K562 (cell line): ENCODE results near the gene WWOX. TPM values are rescaled to one million over a fixed set of nuclear protein-coding genes. Genes with fewer than 3 reads are reported as not detected.

Source experiments
- CHD4 ChIP-seq: fragments of 200-600 bp; sonication (generic); IDR thresholded peaks from 3 replicates; pipeline ENCODE4 v1.6.1; 2012; ENCODE audit warnings: low read depth, mild to moderate bottlenecking, mixed read lengths, low read length, inconsistent platforms; ENCODE audit not compliant: insufficient read depth, insufficient replicate concordance, poor library complexity, severe bottlenecking
- NCOR1 ChIP-seq: fragments of 450-650 bp; IDR thresholded peaks from 2 replicates; pipeline ENCODE4 v1.6.1; 2016; ENCODE audit warnings: mild to moderate bottlenecking, moderate library complexity
- NEUROD1 ChIP-seq: fragments of 150-350 bp; IDR thresholded peaks from 2 replicates; pipeline ENCODE4 v1.6.1; 2014; ENCODE audit warnings: borderline replicate concordance, low read length, low read depth; ENCODE audit not compliant: partially characterized antibody
- RFX7 ChIP-seq: fragments of 250-450 bp; sonication (Bioruptor Pico); IDR thresholded peaks from 2 replicates; pipeline ENCODE4 v1.5.1; 2021; ENCODE audit warnings: mild to moderate bottlenecking
- ZBTB7A ChIP-seq: IDR thresholded peaks from 2 replicates; pipeline ENCODE4 v1.6.1; 2011; ENCODE audit warnings: low read depth, mild to moderate bottlenecking, low read length, moderate library complexity, borderline replicate concordance; ENCODE audit not compliant: control insufficient read depth
- ZNF232 ChIP-seq: sonication (generic); formaldehyde crosslinking; IDR thresholded peaks from 2 replicates; pipeline ENCODE4 v1.8.0; 2022; ENCODE audit warnings: mild to moderate bottlenecking, missing genetic modification reagents
- ZNF785 ChIP-seq: fragments of 250-450 bp; sonication (Bioruptor Pico); IDR thresholded peaks from 2 replicates; pipeline ENCODE4 v1.4.0; 2020; ENCODE audit warnings: mild to moderate bottlenecking
- polyA plus RNA-seq, 8 experiments: library from polyadenylated mRNA; depleted of rRNA in 4 of 8; stranded (reverse) in 5 of 8; unstranded in 3 of 8; fragments of >200 nt; fragmentation: Nextera tagmentation in 2 of 8; fragmentation: Illumina TruSeq in 1 of 8; extraction: Ambion mirVana in 2 of 8; extraction: Trizol in 1 of 8; gene quantifications; 2 replicates each; pipeline versions ENCODE4 v1.2.1 to v1.2.3, GENCODE V29; 2011 to 2014; ENCODE audit warnings: inconsistent platforms in 1 of 8, missing spikeins in 1 of 8
- total RNA-seq, 7 experiments: library from RNA; depleted of rRNA in 6 of 7; stranded (reverse); fragments of >200 nt in 6 of 7; fragmentation: Illumina TruSeq in 2 of 7; extraction: Trizol in 2 of 7; gene quantifications; 2 replicates each; pipeline versions ENCODE4 v1.2.1 to v1.2.3, GENCODE V29; 2011 to 2021; ENCODE audit warnings: low replicate concordance in 1 of 7
- TF ChIP-seq, protein P1 (sequence below): IDR thresholded peaks from 3 replicates; pipeline ENCODE4 v1.6.1; 2011; ENCODE audit warnings: borderline replicate concordance, mild to moderate bottlenecking; ENCODE audit not compliant: insufficient read length, insufficient read depth
- TF ChIP-seq, protein P2 (sequence below), 2 experiments: fragments of 200-800 bp in 1 of 2; sonication (Bioruptor generic) in 1 of 2; sonication (generic) in 1 of 2; formaldehyde crosslinking in 1 of 2; IDR thresholded peaks in 1 of 2; conservative IDR thresholded peaks in 1 of 2; 2 replicates each; pipeline versions ENCODE4 v1.5.0 to v1.6.1; 2016 to 2020; ENCODE audit warnings: missing compliant biosample characterization in 1 of 2, missing genetic modification characterization in 1 of 2, missing genetic modification reagents in 1 of 2

WWOX gene
- total and polyA plus RNA-seq, 9 of the 15 experiments (the other 6 are each of a cell fraction or from before 2014, with no cell fraction given), result 1.6 to 22.7 (median 8.1) TPM

DNA sequence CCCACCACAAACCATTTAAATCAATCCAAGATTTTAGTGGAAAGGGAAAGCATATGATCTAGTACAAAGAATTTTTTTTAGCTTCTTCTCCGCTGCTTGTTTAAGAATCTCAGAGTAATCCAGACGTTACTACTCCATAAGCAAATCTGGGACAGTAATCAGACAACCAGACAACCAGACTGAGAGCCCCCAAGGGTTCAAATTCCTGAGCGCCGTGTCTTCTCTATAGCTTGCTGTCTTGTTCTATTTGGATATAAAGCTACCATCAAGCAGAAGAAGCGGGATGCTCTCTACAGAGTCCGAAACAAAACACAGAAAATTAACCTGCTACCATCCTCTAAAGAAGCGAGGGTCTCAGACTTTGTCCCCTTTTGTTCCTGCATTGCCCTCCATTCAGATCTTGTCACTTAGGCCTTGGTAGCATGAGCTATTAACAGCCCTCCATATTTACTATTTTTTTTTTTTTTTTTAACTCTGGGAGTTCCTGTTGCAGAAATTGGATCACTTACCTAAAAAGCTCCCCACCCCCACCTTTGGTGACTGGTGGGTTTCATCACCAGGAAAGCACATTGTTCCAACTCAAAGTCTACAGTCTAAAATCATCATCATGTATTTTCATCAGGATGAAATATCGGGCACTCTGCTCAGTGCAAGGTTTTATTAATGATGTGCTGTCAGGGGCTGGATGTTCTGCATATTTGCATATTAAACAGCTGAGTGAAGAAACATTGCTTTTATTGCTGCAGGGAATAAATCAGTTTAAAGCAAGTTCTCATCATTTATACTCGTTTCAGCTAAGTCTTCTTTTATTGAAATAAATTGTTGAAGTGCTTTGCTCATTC is 576.7 kb downstream of the WWOX start (continued):
- TF ChIP-seq NEUROD1 (no peak), ZNF232 (CRISPR knock-in tag) (no peak), ZNF785 (CRISPR knock-in tag) (no peak), RFX7 (CRISPR knock-in tag) (no peak), CHD4 (no peak), NCOR1 (no peak), ZBTB7A (no peak)
- TF ChIP-seq, protein P1, sequence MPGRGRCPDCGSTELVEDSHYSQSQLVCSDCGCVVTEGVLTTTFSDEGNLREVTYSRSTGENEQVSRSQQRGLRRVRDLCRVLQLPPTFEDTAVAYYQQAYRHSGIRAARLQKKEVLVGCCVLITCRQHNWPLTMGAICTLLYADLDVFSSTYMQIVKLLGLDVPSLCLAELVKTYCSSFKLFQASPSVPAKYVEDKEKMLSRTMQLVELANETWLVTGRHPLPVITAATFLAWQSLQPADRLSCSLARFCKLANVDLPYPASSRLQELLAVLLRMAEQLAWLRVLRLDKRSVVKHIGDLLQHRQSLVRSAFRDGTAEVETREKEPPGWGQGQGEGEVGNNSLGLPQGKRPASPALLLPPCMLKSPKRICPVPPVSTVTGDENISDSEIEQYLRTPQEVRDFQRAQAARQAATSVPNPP, result no peak
- TF ChIP-seq, protein P2, sequence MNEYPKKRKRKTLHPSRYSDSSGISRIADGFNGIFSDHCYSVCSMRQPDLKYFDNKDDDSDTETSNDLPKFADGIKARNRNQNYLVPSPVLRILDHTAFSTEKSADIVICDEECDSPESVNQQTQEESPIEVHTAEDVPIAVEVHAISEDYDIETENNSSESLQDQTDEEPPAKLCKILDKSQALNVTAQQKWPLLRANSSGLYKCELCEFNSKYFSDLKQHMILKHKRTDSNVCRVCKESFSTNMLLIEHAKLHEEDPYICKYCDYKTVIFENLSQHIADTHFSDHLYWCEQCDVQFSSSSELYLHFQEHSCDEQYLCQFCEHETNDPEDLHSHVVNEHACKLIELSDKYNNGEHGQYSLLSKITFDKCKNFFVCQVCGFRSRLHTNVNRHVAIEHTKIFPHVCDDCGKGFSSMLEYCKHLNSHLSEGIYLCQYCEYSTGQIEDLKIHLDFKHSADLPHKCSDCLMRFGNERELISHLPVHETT (CRISPR knock-in tag; conservative IDR thresholded peaks at IDR 0.05 in 1 of 2, IDR thresholded peaks at IDR 0.05 in 1 of 2), result no peak
